NCI-H774 (cell line): ENCODE data around the gene GPX1.

Source experiments
- DNase-seq: peaks from one replicate; lab custom pipeline; 2025; lab: John Stamatoyannopoulos, UW

The GPX1 gene

DNA sequence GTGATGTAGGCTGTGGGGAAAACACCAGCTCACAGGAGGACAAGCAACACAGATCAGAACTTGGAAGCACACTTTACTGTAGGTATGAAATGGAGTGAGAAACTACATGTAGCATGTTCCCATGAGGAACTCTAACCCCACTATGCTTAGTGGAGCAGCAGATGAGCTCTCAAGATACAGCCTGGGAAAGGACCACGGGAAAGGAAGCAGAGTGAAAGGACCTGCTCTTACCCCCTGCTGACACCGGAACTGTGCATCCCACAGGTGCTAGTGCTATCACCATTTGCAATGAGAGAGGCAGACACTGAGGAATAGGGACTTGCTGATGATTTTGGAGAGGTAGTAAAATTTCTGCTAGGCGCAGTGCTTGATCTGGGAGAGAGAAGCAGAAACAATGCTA lies 46.9 kb downstream of the GPX1 start:
- DNase-seq, result no peak

DNA sequence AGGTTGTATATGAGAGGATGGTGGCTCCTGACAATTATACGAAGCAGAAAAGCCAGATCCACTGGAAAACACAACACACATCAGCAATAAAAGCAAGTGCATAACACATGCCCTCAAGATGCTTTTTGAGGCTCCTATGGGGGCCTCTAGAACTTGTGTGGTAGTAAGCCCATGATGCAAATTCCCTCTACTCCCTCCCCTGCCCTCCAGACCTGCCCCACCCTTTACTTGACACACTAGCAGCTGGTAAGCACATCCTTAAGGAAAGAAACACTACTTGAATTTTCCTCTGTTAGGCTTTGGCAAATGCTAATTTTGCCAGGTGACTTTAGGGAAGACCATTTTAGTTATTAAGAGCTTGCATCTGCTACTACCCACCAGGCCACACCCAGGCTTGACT lies 47.5 kb downstream of the GPX1 start:
- DNase-seq, result no peak
